SU-DHL-6 (cell line): ENCODE results near the gene LPAR1.

ENCODE experiments used
- CTCF ChIP-seq: fragments of 200-600 bp; sonication (generic); IDR thresholded peaks from one replicate; pipeline ENCODE4 v1.5.1; 2017; ENCODE audit warnings: antibody characterized with exemption, mild to moderate bottlenecking, low read length, moderate library complexity; ENCODE audit not compliant: insufficient read depth, poor library complexity, severe bottlenecking
- EZH2phosphoT487 ChIP-seq: fragments of 200-600 bp; sonication (generic), shearing (Covaris generic); conservative IDR thresholded peaks from 2 replicates; pipeline ENCODE4 v1.6.1; 2018; ENCODE audit warnings: mild to moderate bottlenecking, antibody characterized with exemption, low read length, moderate library complexity, mixed read lengths

DNA sequence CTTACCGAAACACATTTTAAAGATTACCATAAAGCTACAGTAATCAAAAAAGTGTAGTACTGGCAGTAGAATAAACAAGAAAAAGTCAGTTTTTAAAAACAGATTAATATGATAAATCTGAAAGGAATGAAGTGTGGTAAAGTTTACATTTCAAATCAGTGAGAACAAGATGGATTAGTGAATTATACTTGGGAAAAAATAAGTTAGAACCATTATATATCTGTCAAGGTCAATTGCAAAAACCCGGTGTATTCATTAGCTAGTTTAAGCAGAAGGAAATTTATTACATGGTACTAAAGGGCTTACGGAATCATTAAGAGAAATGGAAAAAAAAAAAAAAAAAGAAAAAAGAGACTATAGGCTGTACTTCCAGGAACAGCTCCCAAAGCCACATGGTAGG lies 205.3 kb downstream of the LPAR1 start:
- TF ChIP-seq CTCF = no peak
- no peak for TF ChIP-seq EZH2phosphoT487
